BE2C (cell line): ENCODE results near the gene TMEM236.

Experiments used
- DNase-seq: peaks from one replicate; pipeline ENCODE4 v3.0.0-alpha.2; 2020
- H3K27me3 ChIP-seq: fragments of 250-450 bp; sonication (Bioruptor Pico); 2 replicates; pipeline ENCODE4 v1.5.1; 2020; ENCODE audit warnings: mild to moderate bottlenecking
- H3K36me3 ChIP-seq: fragments of 250-450 bp; sonication (Bioruptor Pico); 2 replicates; pipeline ENCODE4 v1.5.1; 2020; ENCODE audit warnings: mild to moderate bottlenecking
- H3K4me1 ChIP-seq: fragments of 250-450 bp; sonication (Bioruptor Pico); 2 replicates; pipeline ENCODE4 v1.5.1; 2020
- H3K4me3 ChIP-seq: 2 replicates; pipeline ENCODE4 v1.5.1; 2011; ENCODE audit warnings: low read depth, low read length
- H3K9me3 ChIP-seq: fragments of 250-450 bp; sonication (Bioruptor Pico); 2 replicates; pipeline ENCODE4 v1.5.1; 2020
- CTCF ChIP-seq: IDR thresholded peaks from 2 replicates; pipeline ENCODE4 v1.5.1; 2012; ENCODE audit warnings: mild to moderate bottlenecking, low read depth, low read length

TMEM236 gene

DNA sequence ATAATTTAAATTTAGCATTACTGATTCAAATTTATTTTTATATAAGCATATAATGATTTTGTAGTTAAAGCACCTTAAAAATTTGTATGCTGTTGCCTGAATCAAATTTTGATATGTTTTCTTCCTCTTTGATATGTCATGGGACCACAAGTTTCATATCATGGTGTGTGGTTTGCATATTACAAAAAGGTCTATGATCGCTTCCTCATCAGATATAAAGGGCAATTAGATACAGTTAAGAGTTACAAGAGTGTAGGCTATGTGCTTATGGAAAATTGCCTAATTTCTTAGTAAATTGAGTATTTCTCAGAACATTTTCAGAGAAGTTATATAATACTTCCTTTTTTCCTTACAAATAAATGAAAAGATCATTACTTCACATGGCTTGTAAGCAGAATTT, 79.3 kb downstream of the TMEM236 start:
- DNase-seq: no peak
- Histone ChIP-seq H3K9me3 (no peaks in the 10 kb centered on the region), H3K4me3 (no peak overlapping the region), H3K27me3 (no peaks in the 10 kb centered on the region), H3K36me3 (no peaks in the 10 kb centered on the region), H3K4me1 (peaks cover 5% of the 10 kb centered on the region)
- TF ChIP-seq CTCF: no peak

GRCh38 chr10:17831896-17832295, 79.9 kb downstream of the TMEM236 start:
- peaks cover 8% of the 10 kb centered on the region for H3K4me1 ChIP-seq
- no peak for TF ChIP-seq CTCF
- no peaks in the 10 kb centered on the region for H3K36me3 ChIP-seq
- H3K4me3 ChIP-seq: no peak overlapping the region
- H3K9me3 ChIP-seq: no peaks in the 10 kb centered on the region
- DNase-seq: no peak
- H3K27me3 ChIP-seq: no peaks in the 10 kb centered on the region

GRCh38 chr10:17833656-17834055, 81.7 kb downstream of the TMEM236 start:
- DNase-seq: no peak
- Histone ChIP-seq H3K9me3 (no peaks in the 10 kb centered on the region), H3K4me1 (peaks cover 8% of the 10 kb centered on the region), H3K27me3 (no peaks in the 10 kb centered on the region), H3K4me3 (no peak overlapping the region), H3K36me3 (no peaks in the 10 kb centered on the region)
- no peak for TF ChIP-seq CTCF

DNA sequence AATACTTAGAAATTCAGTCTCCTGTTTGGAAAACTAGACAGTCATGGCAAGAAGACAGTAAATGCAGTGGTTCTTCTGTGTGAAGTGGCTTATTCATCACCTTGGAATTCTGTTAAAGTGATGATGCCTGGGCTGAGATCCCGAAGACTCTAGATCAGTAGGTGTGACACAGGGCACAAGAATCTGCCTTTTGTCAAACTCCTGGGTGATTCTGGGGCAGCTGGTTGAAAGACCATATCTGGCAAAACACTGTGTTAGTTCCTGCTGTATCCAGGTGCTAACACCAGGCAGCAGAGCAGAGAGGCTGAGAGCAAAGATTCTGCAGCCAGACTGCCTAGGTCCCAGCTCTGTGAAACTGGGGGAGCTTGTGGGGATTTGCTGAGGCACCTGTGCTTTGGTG, 83.7 kb downstream of the TMEM236 start:
- Histone ChIP-seq H3K9me3 (no peaks in the 10 kb centered on the region), H3K27me3 (no peaks in the 10 kb centered on the region), H3K4me3 (no peak overlapping the region), H3K4me1 (peaks cover 8% of the 10 kb centered on the region), H3K36me3 (no peaks in the 10 kb centered on the region)
- peak; percentile 17 for DNase-seq
- TF ChIP-seq CTCF: no peak

DNA sequence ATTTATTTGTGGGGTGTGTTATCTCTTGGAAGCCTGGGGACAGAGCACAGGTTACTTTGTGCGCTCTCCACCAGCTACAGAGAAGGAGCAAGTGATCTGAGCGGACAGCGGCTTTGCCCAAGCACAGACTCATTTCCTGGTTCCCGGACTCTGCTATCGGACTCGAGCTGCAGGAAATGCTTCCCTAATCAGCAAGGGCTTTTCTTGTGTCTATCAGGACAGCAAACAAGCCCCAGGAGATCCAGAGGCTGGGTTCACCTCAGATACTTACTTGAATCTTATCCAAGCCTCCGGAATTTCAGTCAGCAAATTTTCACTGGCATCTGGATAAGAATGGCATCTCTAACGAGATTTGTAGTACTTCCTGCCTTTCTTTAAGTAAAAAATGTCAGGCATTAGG, 84.9 kb downstream of the TMEM236 start:
- Histone ChIP-seq H3K4me3 (peak overlapping the region; percentile 39), H3K27me3 (no peaks in the 10 kb centered on the region), H3K36me3 (no peaks in the 10 kb centered on the region), H3K9me3 (no peaks in the 10 kb centered on the region), H3K4me1 (peaks cover 8% of the 10 kb centered on the region)
- DNase-seq: peak; percentile 57
- no peak for TF ChIP-seq CTCF

DNA sequence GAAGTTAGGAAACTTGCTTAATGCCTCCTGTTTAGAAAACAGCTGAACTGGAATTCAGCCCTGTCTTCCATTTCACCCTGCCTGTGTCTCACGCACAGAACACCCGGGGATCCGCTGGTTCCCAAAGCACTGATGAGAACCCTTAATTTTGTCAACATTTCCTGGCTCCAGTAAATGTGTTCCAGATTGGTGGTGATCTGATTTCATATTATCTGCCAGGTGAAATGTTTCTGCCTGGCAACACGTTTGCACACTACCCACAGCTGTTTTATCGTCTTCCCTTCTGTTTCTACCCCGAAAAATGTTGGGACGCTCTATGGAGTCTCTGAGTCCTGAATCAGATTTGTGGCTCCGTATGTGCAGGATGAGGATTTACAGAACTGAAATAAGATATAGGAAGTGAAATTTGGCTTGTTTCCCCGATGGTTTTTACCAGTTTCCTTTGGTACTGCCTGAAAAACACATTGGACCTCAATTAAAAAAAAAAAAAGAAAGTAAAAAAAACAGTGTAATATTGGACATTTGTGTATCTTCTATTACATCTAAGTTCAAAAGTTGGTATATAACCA, 86.2 kb downstream of the TMEM236 start:
- H3K27me3 ChIP-seq: no peaks in the 10 kb centered on the region
- TF ChIP-seq CTCF: no peak

More for the DNA sequence above, 86.2 kb downstream of the TMEM236 start:
- peak; percentile 26 for DNase-seq
- H3K36me3 ChIP-seq: no peaks in the 10 kb centered on the region
- no peaks in the 10 kb centered on the region for H3K9me3 ChIP-seq
- H3K4me3 ChIP-seq: peak overlapping the region; percentile 4
- H3K4me1 ChIP-seq: peaks cover 8% of the 10 kb centered on the region
